Heart left ventricle (tissue), 16 donors: ENCODE results near the gene SKAP2. TPM values are rescaled to one million over a fixed set of nuclear protein-coding genes. Genes with fewer than 3 reads are reported as not detected.

Experiments
- ATAC-seq, 4 donors: fragments of 200-7000 bp; cut with Tn5 transposase; one replicate each; pipeline ENCODE4 v1.9.1; 2020 to 2022; ENCODE audit warnings: moderate library complexity in 4 of 4, mild to moderate bottlenecking in 3 of 4, moderate number of reproducible peaks in 1 of 4
- DNase-seq, 5 donors: peaks; one replicate each; pipeline ENCODE4 v3.0.0-alpha.2; 2020
- H3K27ac ChIP-seq, 12 donors: fragments of 200-600 bp; sonication (generic) in 4 of 12; one replicate each; pipeline versions ENCODE4 v1.5.0 to v1.8.0; 2016 to 2022; ENCODE audit warnings: mild to moderate bottlenecking in 2 of 12
- H3K27me3 ChIP-seq, 9 donors: fragments of 200-600 bp; sonication (generic) in 2 of 9; one replicate each; pipeline versions ENCODE4 v1.5.1 to v1.8.0; 2016 to 2022; ENCODE audit warnings: mild to moderate bottlenecking in 3 of 9
- H3K36me3 ChIP-seq, 9 donors: fragments of 200-600 bp; sonication (generic) in 2 of 9; one replicate each; pipeline versions ENCODE4 v1.5.0 to v1.8.0; 2018 to 2022; ENCODE audit warnings: mild to moderate bottlenecking in 2 of 9
- H3K4me1 ChIP-seq, 12 donors: fragments of 200-600 bp; sonication (generic) in 4 of 12; one replicate each; pipeline versions ENCODE4 v1.5.0 to v1.8.0; 2016 to 2022; ENCODE audit warnings: mild to moderate bottlenecking in 3 of 12
- H3K4me3 ChIP-seq, 12 donors: fragments of 200-600 bp; sonication (generic) in 4 of 12; one replicate each; pipeline versions ENCODE4 v1.5.0 to v1.8.0; 2017 to 2022; ENCODE audit warnings: mild to moderate bottlenecking in 9 of 12, moderate library complexity in 4 of 12
- H3K9me3 ChIP-seq, 12 donors: fragments of 200-600 bp; sonication (generic) in 4 of 12; one replicate each; pipeline versions ENCODE4 v1.5.0 to v1.8.0; 2016 to 2022; ENCODE audit warnings: mild to moderate bottlenecking in 1 of 12
- POLR2A ChIP-seq, 2 donors: fragments of 450-650 bp; IDR thresholded peaks; one replicate each; pipeline ENCODE4 v1.6.1; 2017; ENCODE audit warnings: antibody characterized with exemption in 2 of 2, mild to moderate bottlenecking in 2 of 2, moderate library complexity in 2 of 2
- WGBS, 4 donors: extraction: QIAGEN DNeasy Blood & Tissue Kit in 2 of 4; methylation state at CpG; one replicate each; pipeline versions ENCODE4 v1.1.5 to v1.1.7; 2013 to 2018; 5-methylcytosine and 5-hydroxymethylcytosine counted together
- intact Hi-C, 10 donors: fragments of 100-400 bp; cut with DNase I; formaldehyde crosslinking; loops; one replicate each; pipeline versions ENCODE4 v1.11.1 to v1.14.2; 2022
- polyA plus RNA-seq, 2 donors: library from polyadenylated mRNA; stranded (reverse); fragments of 200-250 nt; gene quantifications; one replicate each; pipeline ENCODE4 v1.2.3, GENCODE V29; 2013
- total RNA-seq, 9 donors: library from RNA; depleted of rRNA in 2 of 9; stranded (reverse); fragments of >200 nt in 2 of 9; fragmentation: NEBNext Ultra II Directional in 3 of 9; extraction: Animal tissue kit (Norgen Biotek cat#: 25700) in 3 of 9; gene quantifications; one replicate each; pipeline versions ENCODE4 v1.1.0 to v1.2.4, GENCODE V29; 2016 to 2023
- TF ChIP-seq, protein P1 (sequence below), 12 donors: fragments of 200-600 bp; sonication (generic) in 4 of 12; IDR thresholded peaks; one replicate each; pipeline versions ENCODE4 v1.5.0 to v1.8.0; 2018 to 2022; ENCODE audit warnings: antibody characterized with exemption in 12 of 12, mild to moderate bottlenecking in 5 of 12
- donor health status: ischemic (EF 13 %, LVEDD 7.1; RV severe dilation, severe dysfunction).
- donor health status: healthy with polysubstance abuse.
- donor health status: DM: no; HTN: yes; CAD: no.
- donor health status: DM: no; HTN: no; CAD: no.
- donor health status: ischemic (EF 25% LVEDD 6.9; RV normal size, moderate dysfunction).
- donor health status: ischemic (EF 25% LVEDD 5.7; RV mildly dilated, moderate dysfunction).
- donor health status: healthy.
- donor health status: DM: yes; HTN: yes; CAD: no.
- donor health status: ischemic (EF 35%, LVEDD 5.7; RV mildly dilated, moderate dysfunction).
- donor health status: nonischemic (EF 11% LVEDD 7.7; RV severe dilation, severe dysfunction).
- donor health status: DM: yes; HTN: yes; CAD: no.
- donor health status: PGD.
- donor health status: ischemic (EF 29% LVEDD 5.4; RV normal size, mild dysfunction).
- donor health status: nonischemic (EF 23%, LVEDD 6.1; RV moderate dilation, normal function).

SKAP2 gene
- total and polyA plus RNA-seq, 11 donors: 0.99 to 17.3 (median 3.6) TPM

DNA sequence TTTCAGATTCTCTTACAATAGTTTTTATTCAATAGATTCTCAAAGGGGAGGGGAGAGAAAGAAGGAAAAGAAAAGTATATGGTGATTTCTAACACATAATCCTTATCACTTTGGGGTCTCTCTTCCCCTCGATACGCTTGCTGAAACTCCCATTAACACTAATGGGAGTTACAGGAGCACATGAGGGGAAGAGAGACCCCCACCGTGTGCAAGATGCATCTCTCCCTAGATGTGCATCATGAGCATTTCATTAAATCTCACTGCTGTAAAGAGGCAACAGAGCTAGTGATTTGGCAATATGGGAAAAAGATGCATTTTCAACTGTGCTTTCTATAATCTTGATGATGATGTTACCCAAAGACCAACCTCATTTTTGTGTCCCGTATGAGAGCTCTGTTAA, 177.4 kb downstream of the SKAP2 start:
- intact Hi-C loops: no loop called here
- ATAC-seq: no peak
- H3K4me1 ChIP-seq: peaks cover 0 to 21% (median 0%) of the 10 kb centered on the region in 12 donors
- no peak for DNase-seq
- no peaks in the 10 kb centered on the region for H3K36me3 ChIP-seq
- H3K4me3 ChIP-seq: no peak overlapping the region
- H3K27me3 ChIP-seq: peaks cover 0 to 40% (median 0%) of the 10 kb centered on the region in 9 donors
- H3K27ac ChIP-seq: no peak overlapping the region
- WGBS, 4 donors: 76 to 86% (median 76%) methylated on average over 4 of the region's 4 CpGs
- H3K9me3 ChIP-seq: no peaks in the 10 kb centered on the region
- TF ChIP-seq POLR2A (IDR thresholded peaks at IDR 0.05): no peak
- TF ChIP-seq, protein P1, sequence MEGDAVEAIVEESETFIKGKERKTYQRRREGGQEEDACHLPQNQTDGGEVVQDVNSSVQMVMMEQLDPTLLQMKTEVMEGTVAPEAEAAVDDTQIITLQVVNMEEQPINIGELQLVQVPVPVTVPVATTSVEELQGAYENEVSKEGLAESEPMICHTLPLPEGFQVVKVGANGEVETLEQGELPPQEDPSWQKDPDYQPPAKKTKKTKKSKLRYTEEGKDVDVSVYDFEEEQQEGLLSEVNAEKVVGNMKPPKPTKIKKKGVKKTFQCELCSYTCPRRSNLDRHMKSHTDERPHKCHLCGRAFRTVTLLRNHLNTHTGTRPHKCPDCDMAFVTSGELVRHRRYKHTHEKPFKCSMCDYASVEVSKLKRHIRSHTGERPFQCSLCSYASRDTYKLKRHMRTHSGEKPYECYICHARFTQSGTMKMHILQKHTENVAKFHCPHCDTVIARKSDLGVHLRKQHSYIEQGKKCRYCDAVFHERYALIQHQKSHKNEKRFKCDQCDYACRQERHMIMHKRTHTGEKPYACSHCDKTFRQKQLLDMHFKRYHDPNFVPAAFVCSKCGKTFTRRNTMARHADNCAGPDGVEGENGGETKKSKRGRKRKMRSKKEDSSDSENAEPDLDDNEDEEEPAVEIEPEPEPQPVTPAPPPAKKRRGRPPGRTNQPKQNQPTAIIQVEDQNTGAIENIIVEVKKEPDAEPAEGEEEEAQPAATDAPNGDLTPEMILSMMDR (IDR thresholded peaks at IDR 0.05): no peak

DNA sequence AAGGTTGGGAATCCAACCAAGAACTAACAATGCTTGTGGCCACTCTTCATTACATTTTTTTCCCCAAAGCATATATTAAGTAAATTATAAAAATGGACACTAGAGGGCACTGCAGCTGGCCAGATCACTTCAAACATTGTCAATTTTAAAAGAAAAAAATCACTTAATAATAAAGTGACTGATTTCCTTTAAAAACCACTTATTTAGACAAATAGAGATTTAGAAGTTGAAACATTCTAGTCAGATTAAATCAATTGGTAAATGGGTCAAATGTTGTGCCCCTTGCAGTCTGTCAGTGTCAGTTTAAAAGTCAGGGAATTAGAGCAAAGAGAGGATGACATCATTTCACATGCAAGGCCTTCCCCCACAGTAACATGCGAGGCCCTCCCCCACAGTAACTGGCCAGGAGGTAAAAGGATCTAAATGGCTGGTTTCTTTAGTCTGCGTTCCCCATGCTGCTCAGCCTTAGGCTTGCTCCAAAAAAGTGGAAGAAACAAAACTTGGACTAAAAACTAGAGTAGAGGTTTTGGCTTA, 177.9 kb downstream of the SKAP2 start:
- H3K27me3 ChIP-seq: peaks cover 0 to 41% (median 0%) of the 10 kb centered on the region in 9 donors
- no peaks in the 10 kb centered on the region for H3K9me3 ChIP-seq

DNA sequence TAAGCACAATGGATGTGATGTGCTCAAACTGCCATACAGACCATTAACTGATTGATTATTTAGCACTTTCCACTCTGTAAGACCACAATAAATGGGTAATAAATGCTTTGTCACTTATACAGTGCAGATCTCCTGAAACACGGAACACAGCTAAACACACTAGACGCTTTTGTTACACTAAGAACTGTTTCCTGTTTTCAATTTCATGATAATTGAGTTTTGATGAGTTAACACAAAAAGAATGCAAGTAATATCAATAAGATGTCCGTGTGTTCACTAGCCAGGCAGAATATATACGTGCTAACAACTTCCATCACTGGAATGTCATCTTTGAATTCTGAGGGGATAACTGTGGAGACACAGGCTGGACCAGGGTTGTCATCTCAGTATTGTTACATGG, 178.8 kb downstream of the SKAP2 start:
- no peak overlapping the region for H3K27ac ChIP-seq
- peaks cover 0 to 41% (median 0%) of the 10 kb centered on the region in 9 donors for H3K27me3 ChIP-seq
- no peak overlapping the region for H3K4me3 ChIP-seq
- TF ChIP-seq, protein P1 (IDR thresholded peaks at IDR 0.05): no peak
- TF ChIP-seq POLR2A (IDR thresholded peaks at IDR 0.05): no peak
- WGBS, 4 donors: 23 to 38% (median 32%) methylated on average over 4 of the region's 4 CpGs
- DNase-seq (no peak), ATAC-seq (no peak)
- intact Hi-C loops: no loop called here
- H3K4me1 ChIP-seq: peaks cover 0 to 24% (median 0%) of the 10 kb centered on the region in 12 donors
- no peaks in the 10 kb centered on the region for H3K9me3 ChIP-seq
- H3K36me3 ChIP-seq: no peaks in the 10 kb centered on the region

More for the DNA sequence above, 177.9 kb downstream of the SKAP2 start:
- peaks cover 0 to 21% (median 0%) of the 10 kb centered on the region in 12 donors for H3K4me1 ChIP-seq
- peak in 1 of 4 donors; percentile 26 for ATAC-seq
- no peak overlapping the region for H3K27ac ChIP-seq
- no peak overlapping the region for H3K4me3 ChIP-seq
- H3K36me3 ChIP-seq: no peaks in the 10 kb centered on the region
- intact Hi-C loops: no loop called here
- WGBS, 4 donors: 36 to 52% (median 41%) methylated on average over 2 of the region's 2 CpGs
- no peak for DNase-seq
- TF ChIP-seq, protein P1 (IDR thresholded peaks at IDR 0.05): peak; percentile 54 to 82 (median 76)
- no peak for TF ChIP-seq POLR2A (IDR thresholded peaks at IDR 0.05)

DNA sequence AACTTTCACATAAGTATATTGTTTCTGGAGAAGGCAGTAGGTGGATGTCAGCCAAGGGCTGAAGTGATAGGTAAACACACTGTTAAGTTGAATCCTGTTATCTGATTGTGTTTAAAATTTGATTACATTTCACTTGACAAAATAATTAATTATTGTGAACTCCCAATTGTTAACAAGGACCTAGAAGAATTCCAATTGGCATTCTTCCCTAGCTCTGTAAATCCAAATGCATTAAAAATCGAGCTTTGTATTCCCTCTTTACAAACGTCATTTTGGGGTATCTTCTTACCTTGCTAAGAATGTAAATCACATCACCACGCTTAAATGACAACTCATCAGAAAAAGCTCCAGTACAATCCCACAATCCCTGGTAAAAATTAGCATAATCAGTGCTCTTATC, 179.9 kb downstream of the SKAP2 start:
- no peaks in the 10 kb centered on the region for H3K36me3 ChIP-seq
- no peak overlapping the region for H3K27ac ChIP-seq
- H3K9me3 ChIP-seq: no peaks in the 10 kb centered on the region
- no peak for TF ChIP-seq POLR2A (IDR thresholded peaks at IDR 0.05)
- TF ChIP-seq, protein P1 (IDR thresholded peaks at IDR 0.05): no peak
- H3K4me3 ChIP-seq: no peak overlapping the region
- 71 to 75% (median 73%) methylated on average over 3 of the region's 3 CpGs for WGBS, 4 donors
- H3K27me3 ChIP-seq: peaks cover 0 to 34% (median 0%) of the 10 kb centered on the region in 9 donors
- intact Hi-C loops: loop anchor here in 1 of 10 donors (5.0 kb wide), 1 partner anchor 458 kb away; the partner anchor contains the start of gene HOXA5
- peaks cover 0 to 26% (median 0%) of the 10 kb centered on the region in 12 donors for H3K4me1 ChIP-seq
- ATAC-seq (no peak), DNase-seq (no peak)
